Uterus (tissue), 4 donors: ENCODE results near the gene CIZ1. TPM values are rescaled to one million over a fixed set of nuclear protein-coding genes. Genes with fewer than 3 reads are reported as not detected.

Experiments
- DNase-seq, 2 donors: peaks; one replicate each; pipeline ENCODE4 v3.0.0-alpha.2; 2019 to 2020
- H3K27ac ChIP-seq, 2 donors: fragments of 200-600 bp; sonication (generic); 1 replicate in 1 of 2; 2 replicates in 1 of 2; pipeline ENCODE4 v1.5.1; 2016 to 2018
- H3K27me3 ChIP-seq, 2 donors: fragments of 200-600 bp; sonication (generic); one replicate each; pipeline ENCODE4 v1.5.1; 2018 to 2019; ENCODE audit warnings: control low read depth in 1 of 2
- H3K36me3 ChIP-seq, 2 donors: fragments of 200-600 bp; sonication (generic); one replicate each; pipeline ENCODE4 v1.5.1; 2019; ENCODE audit warnings: control low read depth in 1 of 2
- H3K4me1 ChIP-seq, 2 donors: fragments of 200-600 bp; sonication (generic); one replicate each; pipeline ENCODE4 v1.5.1; 2018 to 2019; ENCODE audit warnings: control low read depth in 1 of 2
- H3K4me3 ChIP-seq, 2 donors: fragments of 200-600 bp; sonication (generic); 1 replicate in 1 of 2; 2 replicates in 1 of 2; pipeline ENCODE4 v1.5.1; 2018 to 2019; ENCODE audit warnings: mild to moderate bottlenecking in 1 of 2
- H3K9me3 ChIP-seq, 2 donors: fragments of 200-600 bp; sonication (generic); one replicate each; pipeline ENCODE4 v1.5.1; 2019; ENCODE audit warnings: control low read depth in 1 of 2
- POLR2A ChIP-seq, 2 donors: fragments of 450-650 bp; IDR thresholded peaks; one replicate each; pipeline ENCODE4 v1.6.1; 2016; ENCODE audit warnings: antibody characterized with exemption in 2 of 2, mild to moderate bottlenecking in 1 of 2, moderate library complexity in 1 of 2
- intact Hi-C: fragments of 100-400 bp; cut with DNase I; formaldehyde crosslinking; loops from one replicate; pipeline ENCODE4 v1.15.1; 2023; ENCODE audit warnings: low total_unique reads
- total RNA-seq, 4 donors: library from RNA; depleted of rRNA in 3 of 4; stranded (reverse); fragments of >200 nt in 3 of 4; gene quantifications; one replicate each; pipeline versions ENCODE4 v1.1.0 to v1.2.4, GENCODE V29; 2014 to 2023
- TF ChIP-seq, protein P1 (sequence below), 4 experiments: fragments of 200-600 bp in 2 of 4; fragments of 450-650 bp in 2 of 4; sonication (generic) in 2 of 4; IDR thresholded peaks; one replicate each; pipeline ENCODE4 v1.5.1; 2016 to 2019; ENCODE audit warnings: antibody characterized with exemption in 4 of 4, mild to moderate bottlenecking in 2 of 4, moderate library complexity in 1 of 4
- donor health status: DM: yes; HTN: yes; CAD: no.

The CIZ1 gene
- total RNA-seq, 4 donors from 2014 or later: 31.3 to 151 (median 52.6) TPM

DNA sequence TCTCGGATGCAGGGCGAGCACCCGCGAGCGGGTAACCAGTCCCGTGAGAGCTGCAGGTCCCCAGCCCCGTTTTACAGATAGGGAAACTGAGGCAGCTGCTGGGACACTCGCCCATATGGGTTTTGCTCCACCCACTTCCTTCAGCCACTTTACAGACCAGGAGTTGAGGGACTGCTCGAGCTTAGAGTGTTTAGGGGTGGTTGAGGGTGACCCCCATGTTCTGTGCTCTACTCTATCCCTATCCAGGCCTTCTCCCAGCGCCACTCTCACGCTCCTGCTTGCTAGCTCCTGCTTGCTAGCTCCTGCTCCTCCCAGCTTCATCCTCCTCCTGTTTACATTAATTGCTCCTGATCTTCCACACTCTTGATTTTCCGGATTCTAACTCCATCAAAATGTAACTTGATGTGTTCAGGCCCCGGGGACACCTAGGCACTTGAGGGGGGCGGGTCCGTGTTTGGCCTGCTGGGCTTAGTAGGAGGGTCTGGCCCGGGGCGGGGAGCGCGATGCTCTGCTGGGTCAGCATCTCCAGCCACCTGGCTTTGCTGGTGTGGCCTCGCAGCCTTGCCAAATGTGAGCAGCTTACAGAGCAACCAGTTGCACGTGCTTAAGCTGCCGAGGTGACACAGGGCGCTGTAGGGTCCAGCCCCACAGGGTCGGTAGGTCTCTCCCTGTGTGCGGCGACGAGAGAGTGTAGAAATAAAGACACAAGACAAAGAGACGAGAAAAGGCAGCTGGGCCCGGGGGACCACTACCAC lies 62.4 kb downstream of the CIZ1 start:
- Histone ChIP-seq H3K4me1 (peaks cover 5 to 14% of the 10 kb centered on the region in 2 donors), H3K4me3 (peak overlapping the region; percentile 84 to 97), H3K36me3 (no peaks in the 10 kb centered on the region), H3K9me3 (no peaks in the 10 kb centered on the region), H3K27ac (peak overlapping the region; percentile 93 to 98), H3K27me3 (no peaks in the 10 kb centered on the region)
- no peak for TF ChIP-seq POLR2A (IDR thresholded peaks at IDR 0.05)
- intact Hi-C loops: no loop called here
- no peak for DNase-seq

DNA sequence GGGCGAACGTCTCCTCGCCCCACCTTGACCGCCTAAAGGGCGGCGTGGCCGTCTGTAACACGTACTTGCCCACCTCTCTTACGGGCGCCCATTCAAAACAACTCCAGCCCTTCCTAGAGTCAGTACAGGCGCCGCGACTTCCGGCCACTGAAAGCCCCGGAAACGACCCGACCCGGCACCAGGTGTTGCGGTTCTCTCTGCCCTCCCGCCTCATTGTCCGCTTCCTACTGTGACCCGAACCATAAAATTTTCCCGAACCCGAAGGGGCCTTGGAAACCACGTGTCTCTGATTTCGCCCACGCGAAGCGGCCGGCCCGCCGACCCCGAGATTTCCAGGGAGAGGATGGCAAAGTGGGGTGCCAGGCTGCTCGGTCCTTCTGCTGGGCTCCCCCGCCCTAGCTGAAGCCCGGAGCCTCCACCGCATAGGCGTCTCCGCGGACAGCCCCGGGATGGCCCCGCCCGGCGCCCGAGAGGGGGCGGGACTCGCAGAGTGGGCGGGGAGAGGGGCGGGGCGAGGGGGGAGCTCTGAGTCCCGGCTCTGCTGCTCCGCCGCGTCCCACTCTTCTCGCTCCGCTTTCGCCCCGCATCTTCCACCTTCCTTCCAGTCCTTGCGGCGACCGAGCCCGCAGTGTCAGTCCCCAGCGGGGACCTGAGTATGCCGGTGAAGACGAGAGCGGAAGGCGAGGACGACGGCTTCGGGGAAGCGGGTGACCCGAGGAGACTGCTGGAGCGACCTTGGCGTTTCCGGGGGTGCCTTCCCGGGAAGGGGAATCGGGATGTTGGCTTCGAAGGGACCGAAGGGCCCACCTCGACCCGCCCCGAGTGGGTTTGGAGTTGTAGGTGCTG lies 63.2 kb downstream of the CIZ1 start:
- Histone ChIP-seq H3K36me3 (no peaks in the 10 kb centered on the region), H3K27ac (peak overlapping the region; percentile 93 to 98), H3K27me3 (no peaks in the 10 kb centered on the region), H3K9me3 (no peaks in the 10 kb centered on the region), H3K4me1 (peaks cover 5 to 14% of the 10 kb centered on the region in 2 donors), H3K4me3 (peak overlapping the region; percentile 84 to 97)
- peak in 1 of 2 donors; percentile 43 for TF ChIP-seq POLR2A (IDR thresholded peaks at IDR 0.05)
- TF ChIP-seq, protein P1, sequence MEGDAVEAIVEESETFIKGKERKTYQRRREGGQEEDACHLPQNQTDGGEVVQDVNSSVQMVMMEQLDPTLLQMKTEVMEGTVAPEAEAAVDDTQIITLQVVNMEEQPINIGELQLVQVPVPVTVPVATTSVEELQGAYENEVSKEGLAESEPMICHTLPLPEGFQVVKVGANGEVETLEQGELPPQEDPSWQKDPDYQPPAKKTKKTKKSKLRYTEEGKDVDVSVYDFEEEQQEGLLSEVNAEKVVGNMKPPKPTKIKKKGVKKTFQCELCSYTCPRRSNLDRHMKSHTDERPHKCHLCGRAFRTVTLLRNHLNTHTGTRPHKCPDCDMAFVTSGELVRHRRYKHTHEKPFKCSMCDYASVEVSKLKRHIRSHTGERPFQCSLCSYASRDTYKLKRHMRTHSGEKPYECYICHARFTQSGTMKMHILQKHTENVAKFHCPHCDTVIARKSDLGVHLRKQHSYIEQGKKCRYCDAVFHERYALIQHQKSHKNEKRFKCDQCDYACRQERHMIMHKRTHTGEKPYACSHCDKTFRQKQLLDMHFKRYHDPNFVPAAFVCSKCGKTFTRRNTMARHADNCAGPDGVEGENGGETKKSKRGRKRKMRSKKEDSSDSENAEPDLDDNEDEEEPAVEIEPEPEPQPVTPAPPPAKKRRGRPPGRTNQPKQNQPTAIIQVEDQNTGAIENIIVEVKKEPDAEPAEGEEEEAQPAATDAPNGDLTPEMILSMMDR (IDR thresholded peaks at IDR 0.05): peak in 1 of 4 experiments; percentile 31
- peak; percentile 80 to 83 for DNase-seq
- intact Hi-C loops: no loop called here

DNA sequence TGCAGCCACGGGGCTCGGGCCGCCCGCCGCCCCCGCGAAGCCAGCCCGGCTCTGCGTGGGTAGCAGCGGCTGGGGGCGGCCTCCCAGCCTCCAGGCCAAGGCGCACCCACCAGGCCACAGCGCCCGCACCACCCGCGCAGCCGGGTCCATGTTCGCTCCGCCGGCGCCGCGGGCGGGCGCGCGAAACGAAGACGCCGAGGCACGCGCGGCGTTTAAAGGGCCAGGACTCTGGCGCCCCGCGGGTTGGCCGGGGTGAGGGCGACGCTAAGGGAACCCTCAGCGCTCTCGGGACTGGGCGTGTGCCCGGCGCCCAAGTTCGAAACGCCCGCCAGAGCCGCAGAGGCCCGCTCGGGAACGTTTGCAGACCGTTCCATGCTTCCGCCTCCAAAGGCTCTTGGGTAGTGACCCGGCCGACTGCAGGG lies 63.8 kb downstream of the CIZ1 start, which contains the start of gene PTGES2:
Gene PTGES2, minus strand, starts transcription at position 162 of the 422 bp plus-strand sequence. Its CDS starts 12 bp downstream, at position 150.
- intact Hi-C loops: no loop called here
- no peaks in the 10 kb centered on the region for H3K9me3 ChIP-seq
- no peaks in the 10 kb centered on the region for H3K27me3 ChIP-seq
- peak; percentile 68 to 84 for DNase-seq
- H3K4me3 ChIP-seq: peak within 1 kb of the TSS; percentile 84 to 97
- H3K4me1 ChIP-seq: peaks cover 5 to 14% of the 10 kb centered on the region in 2 donors
- peak within 1 kb of the TSS; percentile 93 to 98 for H3K27ac ChIP-seq
- peak in 1 of 2 donors; percentile 36 for TF ChIP-seq POLR2A (IDR thresholded peaks at IDR 0.05)
- TF ChIP-seq, protein P1 (IDR thresholded peaks at IDR 0.05): peak in 3 of 4 experiments; percentile 5 to 20 (median 16)
- no peaks in the 10 kb centered on the region for H3K36me3 ChIP-seq

DNA sequence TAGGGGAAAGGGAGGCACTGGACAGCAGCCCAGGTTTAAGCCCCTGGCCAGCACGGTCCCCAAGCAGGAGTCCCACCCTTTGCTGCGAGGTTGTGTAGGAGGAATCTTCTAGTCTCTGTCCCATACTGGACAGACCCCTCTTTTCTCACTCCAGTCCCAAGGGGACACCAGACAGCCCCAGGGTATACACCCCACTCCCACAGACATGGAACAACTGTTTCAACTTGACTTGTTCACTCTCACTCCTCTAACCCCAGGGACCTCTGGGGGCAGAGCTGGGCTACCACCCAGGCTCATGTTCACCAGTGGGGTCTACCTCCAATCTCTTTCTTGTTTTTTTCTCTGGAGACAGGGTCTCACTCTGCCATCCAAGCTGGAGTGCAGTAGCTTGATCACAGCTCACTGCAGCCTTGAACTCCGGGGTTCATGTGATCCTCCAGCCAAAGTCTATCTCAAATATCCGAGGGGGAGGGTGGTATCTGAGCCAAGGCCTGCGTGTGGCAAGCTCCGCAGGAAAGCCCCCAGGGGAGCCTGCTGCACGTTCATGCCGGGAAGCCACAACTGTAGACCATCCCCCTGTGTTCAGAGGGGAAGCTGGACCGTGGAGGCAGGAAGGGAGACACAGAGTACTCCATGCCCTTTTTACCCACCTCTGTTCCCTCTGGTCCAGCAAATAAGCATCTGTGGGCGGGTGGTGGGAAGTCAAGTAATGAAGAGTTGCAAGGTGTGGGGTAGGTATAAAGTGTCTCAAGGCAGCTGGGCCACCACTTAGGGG lies 65.6 kb downstream of the CIZ1 start:
- intact Hi-C loops: no loop called here
- Histone ChIP-seq H3K4me1 (peaks cover 5 to 14% of the 10 kb centered on the region in 2 donors), H3K27me3 (no peaks in the 10 kb centered on the region), H3K36me3 (no peaks in the 10 kb centered on the region), H3K9me3 (no peaks in the 10 kb centered on the region), H3K4me3 (no peak overlapping the region), H3K27ac (peak overlapping the region in 1 of 2 donors; percentile 98)
- TF ChIP-seq POLR2A (IDR thresholded peaks at IDR 0.05): no peak
- TF ChIP-seq, protein P1 (IDR thresholded peaks at IDR 0.05): no peak
- DNase-seq: no peak
